H9 (cell line): ENCODE measurements around the gene TMEM108. TPM values are rescaled to one million over a fixed set of nuclear protein-coding genes. Genes with fewer than 3 reads are reported as not detected.

Source experiments
- DNase-seq: peaks from one replicate; pipeline ENCODE4 v3.0.0-alpha.2; 2017
- H2AFZ ChIP-seq: one replicate; pipeline ENCODE4 v1.6.1; 2013; ENCODE audit warnings: mild to moderate bottlenecking, low read length, control low read depth, moderate library complexity
- H2AK5ac ChIP-seq: 2 replicates; pipeline ENCODE4 v1.6.1; 2013; ENCODE audit warnings: low read length, control low read depth, mixed read lengths; ENCODE audit not compliant: insufficient read length
- H2BK120ac ChIP-seq: one replicate; pipeline ENCODE4 v1.6.1; 2013; ENCODE audit warnings: low read depth, mild to moderate bottlenecking, low read length, control low read depth, inconsistent platforms; ENCODE audit not compliant: poor library complexity, severe bottlenecking
- H2BK12ac ChIP-seq: 2 replicates; pipeline ENCODE4 v1.6.1; 2013; ENCODE audit warnings: low read length, control low read depth, mixed read lengths, low read depth; ENCODE audit not compliant: insufficient read length
- H2BK15ac ChIP-seq: 2 replicates; pipeline ENCODE4 v1.6.1; 2013; ENCODE audit warnings: low read depth, low read length, control low read depth
- H2BK20ac ChIP-seq: one replicate; pipeline ENCODE4 v1.6.1; 2013; ENCODE audit warnings: low read depth, mild to moderate bottlenecking, low read length, control low read depth, inconsistent platforms; ENCODE audit not compliant: poor library complexity, severe bottlenecking
- H2BK5ac ChIP-seq: 2 replicates; pipeline ENCODE4 v1.6.1; 2013; ENCODE audit warnings: low read length, control low read depth, mixed read lengths; ENCODE audit not compliant: insufficient read length
- H3K14ac ChIP-seq: 2 replicates; pipeline ENCODE4 v1.6.1; 2013; ENCODE audit warnings: low read length, control low read depth; ENCODE audit not compliant: insufficient read depth
- H3K18ac ChIP-seq: 2 replicates; pipeline ENCODE4 v1.6.1; 2013; ENCODE audit warnings: low read depth, mild to moderate bottlenecking, mixed read lengths, low read length, control low read depth; ENCODE audit not compliant: insufficient read length
- H3K23ac ChIP-seq: 2 replicates; pipeline ENCODE4 v1.6.1; 2013; ENCODE audit warnings: low read length, control low read depth, mixed read lengths, low read depth; ENCODE audit not compliant: insufficient read length
- H3K23me2 ChIP-seq: 2 replicates; pipeline ENCODE4 v1.6.1; 2013; ENCODE audit warnings: low read depth, mild to moderate bottlenecking, mixed read lengths, low read length, control low read depth; ENCODE audit not compliant: insufficient read length, poor library complexity, severe bottlenecking
- H3K27ac ChIP-seq: 2 replicates; pipeline ENCODE4 v1.5.1; 2013; ENCODE audit warnings: low read length, control low read depth, mixed read lengths, low read depth; ENCODE audit not compliant: insufficient read length
- H3K27me3 ChIP-seq: 2 replicates; pipeline ENCODE4 v1.6.1; 2013; ENCODE audit warnings: low read length, control low read depth, inconsistent platforms; ENCODE audit not compliant: insufficient read depth
- H3K4ac ChIP-seq: 2 replicates; pipeline ENCODE4 v1.6.1; 2013; ENCODE audit warnings: low read depth, mild to moderate bottlenecking, control low read depth, inconsistent platforms, low read length, moderate library complexity
- H3K4me1 ChIP-seq: 2 replicates; pipeline ENCODE4 v1.6.1; 2013; ENCODE audit warnings: low read length, control low read depth, inconsistent platforms; ENCODE audit not compliant: insufficient read depth
- H3K4me2 ChIP-seq: 2 replicates; pipeline ENCODE4 v1.6.1; 2013; ENCODE audit warnings: low read length, control low read depth, mixed read lengths; ENCODE audit not compliant: insufficient read length, insufficient read depth
- H3K56ac ChIP-seq: 2 replicates; pipeline ENCODE4 v1.6.1; 2013; ENCODE audit warnings: low read depth, mild to moderate bottlenecking, mixed read lengths, low read length, control low read depth; ENCODE audit not compliant: insufficient read length
- H3K79me1 ChIP-seq: 2 replicates; pipeline ENCODE4 v1.6.1; 2013; ENCODE audit warnings: low read depth, mild to moderate bottlenecking, moderate library complexity, low read length, control low read depth, inconsistent platforms; ENCODE audit not compliant: insufficient read depth, poor library complexity, severe bottlenecking
- H3K79me2 ChIP-seq: 2 replicates; pipeline ENCODE4 v1.6.1; 2013; ENCODE audit warnings: low read length, control low read depth, inconsistent platforms; ENCODE audit not compliant: insufficient read depth
- H3K9ac ChIP-seq: 2 replicates; pipeline ENCODE4 v1.6.1; 2013; ENCODE audit warnings: low read length, control low read depth, mixed read lengths; ENCODE audit not compliant: insufficient read length; ENCODE audit errors: extremely low read depth
- H3K9me3 ChIP-seq: one replicate; pipeline ENCODE4 v1.6.1; 2013; ENCODE audit warnings: low read depth, low read length, inconsistent platforms; ENCODE audit not compliant: control insufficient read depth
- H3T11ph ChIP-seq: one replicate; pipeline ENCODE4 v1.6.1; 2013; ENCODE audit warnings: mild to moderate bottlenecking, low read length, control low read depth, inconsistent platforms
- H4K20me1 ChIP-seq: one replicate; pipeline ENCODE4 v1.6.1; 2013; ENCODE audit not compliant: control insufficient read depth, insufficient read length, insufficient read depth
- H4K5ac ChIP-seq: 2 replicates; pipeline ENCODE4 v1.6.1; 2013; ENCODE audit warnings: low read depth, mild to moderate bottlenecking, mixed read lengths, low read length, control low read depth; ENCODE audit not compliant: insufficient read length
- H4K8ac ChIP-seq: replicated peaks from 2 replicates; pipeline ENCODE4 v1.6.1; 2013; ENCODE audit warnings: low read length, control low read depth, mixed read lengths, low read depth; ENCODE audit not compliant: insufficient read length
- H4K91ac ChIP-seq: 2 replicates; pipeline ENCODE4 v1.6.1; 2013; ENCODE audit warnings: low read depth, mild to moderate bottlenecking, moderate library complexity, mixed read lengths, low read length, control low read depth; ENCODE audit not compliant: insufficient read length
- H3K27ac Mint-ChIP-seq, 3 experiments: 2 replicates in 2 of 3; 3 replicates in 1 of 3; pipeline ENCODE4 v1.8.0; 2020 to 2021; ENCODE audit warnings: mixed read lengths in 3 of 3, mild to moderate bottlenecking in 1 of 3, moderate library complexity in 1 of 3
- H3K27me3 Mint-ChIP-seq: 2 replicates; pipeline ENCODE4 v1.8.0; 2021; ENCODE audit warnings: low read depth, mild to moderate bottlenecking, moderate library complexity, mixed read lengths
- H3K36me3 Mint-ChIP-seq, 3 experiments: 2 replicates in 2 of 3; 3 replicates in 1 of 3; pipeline ENCODE4 v1.8.0; 2020 to 2021; ENCODE audit warnings: low read depth in 3 of 3, mixed read lengths in 3 of 3; ENCODE audit not compliant: insufficient read depth in 1 of 3
- H3K4me1 Mint-ChIP-seq, 2 experiments: 2 replicates each; pipeline ENCODE4 v1.8.0; 2020; ENCODE audit warnings: mixed read lengths in 2 of 2
- H3K4me3 Mint-ChIP-seq, 2 experiments: 2 replicates in 1 of 2; 3 replicates in 1 of 2; pipeline ENCODE4 v1.8.0; 2020 to 2021; ENCODE audit warnings: mild to moderate bottlenecking in 2 of 2, mixed read lengths in 2 of 2, moderate library complexity in 1 of 2
- H3K9me3 Mint-ChIP-seq, 2 experiments: 2 replicates in 1 of 2; 3 replicates in 1 of 2; pipeline ENCODE4 v1.8.0; 2020; ENCODE audit warnings: mild to moderate bottlenecking in 2 of 2, mixed read lengths in 2 of 2, moderate library complexity in 1 of 2
- CTCF ChIP-seq: fragments of 200-600 bp; sonication (generic); conservative IDR thresholded peaks from 3 replicates; pipeline ENCODE4 v1.8.0; 2021; ENCODE audit warnings: antibody characterized with exemption, mild to moderate bottlenecking
- WGBS: extraction: QIAGEN DNeasy Blood & Tissue Kit; methylation state at CpG from one replicate; pipeline ENCODE4 v1.1.7; 2013; ENCODE audit warnings: missing lambda C conversion rate, low lambda C conversion rate, mixed read lengths; ENCODE audit not compliant: insufficient read length; ENCODE audit errors: extremely low coverage; 5-methylcytosine and 5-hydroxymethylcytosine counted together
- total RNA-seq: library from RNA; stranded (reverse); gene quantifications from 2 replicates; pipeline ENCODE4 v1.2.1, GENCODE V29; 2021

TMEM108 gene
- total RNA-seq, 1 experiment from 2014 or later, result 5.0 TPM

- no peaks in the 10 kb centered on the region for H3K36me3 Mint-ChIP-seq
- H4K20me1 ChIP-seq, result no peaks in the 10 kb centered on the region
- H3K4ac ChIP-seq, result no peak overlapping the region
- TF ChIP-seq CTCF, result no peak
- no peak overlapping the region for H2BK20ac ChIP-seq
- no peak overlapping the region for H4K8ac ChIP-seq
- no peak overlapping the region for H3K27ac ChIP-seq
- H3K79me2 ChIP-seq, result no peaks in the 10 kb centered on the region
- no peaks in the 10 kb centered on the region for H3K79me1 ChIP-seq
- no peaks in the 10 kb centered on the region for H3K23me2 ChIP-seq
- no peak overlapping the region for H2AK5ac ChIP-seq
- H2BK120ac ChIP-seq, result no peak overlapping the region
- no peak overlapping the region for H3K14ac ChIP-seq
- H3K27me3 Mint-ChIP-seq, result no peaks in the 10 kb centered on the region
- no peak overlapping the region for H4K5ac ChIP-seq
- H3K56ac ChIP-seq, result no peak overlapping the region
- H2AFZ ChIP-seq, result no peak overlapping the region
- H3K9ac ChIP-seq, result no peak overlapping the region
- no peaks in the 10 kb centered on the region for H3K27me3 ChIP-seq
- no peak overlapping the region for H3K18ac ChIP-seq
- no peak overlapping the region for H2BK5ac ChIP-seq
- no peak overlapping the region for H3T11ph ChIP-seq
- H3K4me2 ChIP-seq, result no peak overlapping the region
- no peak overlapping the region for H3K27ac Mint-ChIP-seq
- DNase-seq, result no peak
- no CpG with 5 or more reads among the region's 4 CpGs for WGBS
- H2BK12ac ChIP-seq, result no peak overlapping the region
- no peaks in the 10 kb centered on the region for H3K4me1 ChIP-seq
- H4K91ac ChIP-seq, result no peak overlapping the region
- H3K9me3 Mint-ChIP-seq, result no peaks in the 10 kb centered on the region; a peak in 1 of 5 replicates
- no peaks in the 10 kb centered on the region for H3K4me1 Mint-ChIP-seq
- H2BK15ac ChIP-seq, result no peak overlapping the region
- no peaks in the 10 kb centered on the region for H3K9me3 ChIP-seq
- no peak overlapping the region for H3K4me3 Mint-ChIP-seq
- H3K23ac ChIP-seq, result no peak overlapping the region
These were observed 36.8 kb downstream of the TMEM108 start for GRCh38 chr3:133074977-133075376.
